ENCODE measurements around the gene SNCB.

GRCh38 chr5:176661676-176662075 lies 31.3 kb upstream of the SNCB start:
- TF ChIP-seq CTCF (IDR thresholded peaks at IDR 0.05), result no peak
- TF ChIP-seq POLR2A (IDR thresholded peaks at IDR 0.05), result no peak

Measured in right lobe of liver (tissue), 4 donors.